ENCODE data around the gene LEF1.

DNA sequence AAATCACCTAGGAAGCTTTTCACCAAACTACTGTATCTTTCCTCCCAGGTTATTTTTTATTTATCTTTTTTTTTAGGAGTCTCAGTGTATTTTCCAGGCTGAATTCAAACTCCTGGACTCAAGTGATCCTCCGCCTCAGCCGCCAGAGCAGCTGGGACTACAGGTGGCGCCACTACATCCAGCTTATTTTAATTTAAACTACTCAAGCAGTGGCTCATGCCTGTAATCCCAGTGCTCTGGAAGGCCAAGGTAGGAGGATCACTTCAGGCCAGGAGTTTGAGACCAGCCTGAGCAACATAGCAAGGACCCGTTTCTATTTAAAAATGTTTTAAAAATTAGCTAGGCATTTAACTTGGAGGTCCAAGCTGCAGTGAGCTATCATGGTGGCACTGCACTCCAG lies 37.8 kb downstream of the LEF1 start:
- TF ChIP-seq, protein P1, sequence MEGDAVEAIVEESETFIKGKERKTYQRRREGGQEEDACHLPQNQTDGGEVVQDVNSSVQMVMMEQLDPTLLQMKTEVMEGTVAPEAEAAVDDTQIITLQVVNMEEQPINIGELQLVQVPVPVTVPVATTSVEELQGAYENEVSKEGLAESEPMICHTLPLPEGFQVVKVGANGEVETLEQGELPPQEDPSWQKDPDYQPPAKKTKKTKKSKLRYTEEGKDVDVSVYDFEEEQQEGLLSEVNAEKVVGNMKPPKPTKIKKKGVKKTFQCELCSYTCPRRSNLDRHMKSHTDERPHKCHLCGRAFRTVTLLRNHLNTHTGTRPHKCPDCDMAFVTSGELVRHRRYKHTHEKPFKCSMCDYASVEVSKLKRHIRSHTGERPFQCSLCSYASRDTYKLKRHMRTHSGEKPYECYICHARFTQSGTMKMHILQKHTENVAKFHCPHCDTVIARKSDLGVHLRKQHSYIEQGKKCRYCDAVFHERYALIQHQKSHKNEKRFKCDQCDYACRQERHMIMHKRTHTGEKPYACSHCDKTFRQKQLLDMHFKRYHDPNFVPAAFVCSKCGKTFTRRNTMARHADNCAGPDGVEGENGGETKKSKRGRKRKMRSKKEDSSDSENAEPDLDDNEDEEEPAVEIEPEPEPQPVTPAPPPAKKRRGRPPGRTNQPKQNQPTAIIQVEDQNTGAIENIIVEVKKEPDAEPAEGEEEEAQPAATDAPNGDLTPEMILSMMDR (IDR thresholded peaks at IDR 0.05): peak; percentile 21
- no peak for TF ChIP-seq ZFX (IDR thresholded peaks at IDR 0.05; ENCODE audit: borderline replicate concordance)

All from 22Rv1 (cell line).